ENCODE data around the gene TM7SF2.
"Not testable (repeated sequence)": the region's sequence is repeated elsewhere in the genome, so short reads cannot be mapped to it uniquely, and the experiment has no call there.

The TM7SF2 gene

GRCh38 chr11:65131417-65131776 is 19.7 kb downstream of the TM7SF2 start:
- DNase-seq: no peak

- DNase-seq: no peak
Observed at GRCh38 chr11:65131895-65132237, 20.2 kb downstream of the TM7SF2 start.

DNA sequence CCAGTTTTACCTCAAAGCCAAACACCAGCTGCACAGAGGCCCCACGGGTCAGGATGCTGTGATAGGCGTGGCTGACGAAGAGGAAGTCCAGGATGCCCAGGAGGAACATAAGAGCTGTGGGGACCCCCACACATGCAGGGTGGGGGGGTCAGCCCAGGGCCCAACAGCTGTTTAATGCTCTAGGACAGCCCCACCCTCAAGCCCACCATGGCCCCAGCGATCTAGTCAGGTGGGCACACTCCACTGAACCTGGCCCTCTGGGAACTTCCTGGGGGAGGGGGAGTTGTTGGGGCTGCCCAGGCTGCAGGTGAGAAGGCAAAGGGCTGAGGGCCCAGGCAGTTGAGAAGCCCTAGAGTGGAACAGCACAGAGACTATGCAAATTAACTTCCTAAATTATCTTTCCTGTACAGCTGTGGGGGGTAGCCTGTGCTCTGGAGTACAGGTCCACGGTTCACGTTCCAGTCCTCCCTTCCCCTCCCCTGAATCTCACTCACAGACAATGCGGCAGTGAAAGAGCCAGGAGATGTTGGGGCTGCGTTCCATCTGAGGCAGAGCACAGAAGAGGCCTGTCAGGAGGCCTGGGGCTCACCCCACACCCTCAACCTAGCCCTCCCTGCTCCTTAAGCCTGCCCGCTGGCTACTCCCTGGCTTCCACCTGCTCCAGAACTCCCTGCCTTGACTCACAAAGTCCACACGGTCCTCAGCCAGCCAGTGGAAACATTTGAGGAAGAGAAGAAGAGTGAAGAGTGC is 20.7 kb downstream of the TM7SF2 start:
- no peak for DNase-seq

- peak; percentile 54 for DNase-seq
Observed at GRCh38 chr11:65132988-65133700, 21.5 kb downstream of the TM7SF2 start.

GRCh38 chr11:65133724-65134123 is 22.1 kb downstream of the TM7SF2 start:
- DNase-seq: no peak

- DNase-seq: peak; percentile 93
Observed at GRCh38 chr11:65134240-65134951, 22.7 kb downstream of the TM7SF2 start, which contains the start of gene SYVN1. Gene SYVN1, minus strand, starts transcription at chr11:65134519. Its CDS starts 918 bp downstream, at chr11:65133601.

DNA sequence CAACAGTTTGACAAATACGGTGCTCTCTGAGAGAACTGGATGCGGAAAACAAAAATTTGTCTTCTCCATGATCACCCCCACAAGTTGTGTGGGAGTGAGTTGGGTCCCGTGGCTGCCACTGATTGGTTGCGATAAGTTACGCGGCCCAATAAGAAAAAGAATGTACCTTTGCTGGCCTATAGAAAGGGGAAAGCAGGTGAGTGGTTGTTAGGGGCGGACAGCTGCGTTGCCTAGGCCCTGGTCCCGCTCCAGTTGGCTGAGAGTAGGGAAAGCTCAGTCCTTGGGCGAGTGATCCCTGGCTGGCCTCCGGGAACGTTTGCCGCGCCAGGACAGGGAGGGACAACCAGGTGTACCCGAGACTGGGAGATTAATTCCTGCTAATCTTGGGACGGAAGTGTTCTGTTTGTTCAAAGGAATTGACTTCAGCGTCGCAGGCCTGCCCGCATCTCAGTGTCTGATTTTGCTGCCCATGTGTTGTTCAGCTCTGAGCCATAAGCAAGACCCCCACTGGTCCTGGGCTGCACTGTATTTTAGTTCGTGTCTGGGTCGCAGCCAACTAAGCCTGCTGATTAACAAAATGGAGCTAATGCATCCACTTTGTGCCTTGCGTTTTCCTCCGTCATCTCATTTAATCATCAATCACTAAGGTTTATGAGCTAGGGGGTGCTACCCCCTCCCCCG is 23.4 kb downstream of the TM7SF2 start:
- DNase-seq: peak; percentile 96

DNA sequence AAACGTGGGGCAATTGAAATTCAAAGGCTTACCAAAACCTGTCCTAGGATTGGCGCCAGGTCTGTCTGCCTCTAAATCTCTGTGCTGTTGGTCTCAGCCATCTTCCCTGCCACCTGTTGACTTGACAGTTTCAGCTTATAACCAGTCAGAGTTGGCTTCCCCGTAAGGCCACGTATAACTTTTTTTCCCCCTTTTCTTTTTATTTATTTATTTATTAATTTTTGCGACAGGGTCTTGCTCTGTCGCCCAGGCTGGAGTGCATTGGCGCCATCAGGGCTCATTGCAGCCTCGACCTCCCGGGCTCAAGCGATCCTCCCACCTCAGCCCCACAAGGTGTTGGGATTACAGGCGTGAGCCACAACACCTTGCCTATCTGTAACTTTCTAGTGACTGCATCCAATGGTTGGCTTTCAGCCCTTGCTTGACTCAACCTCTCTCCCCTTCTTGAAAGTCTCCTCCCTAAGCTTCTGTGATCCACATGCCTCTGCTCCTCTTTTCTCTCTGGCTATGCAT is 24.0 kb downstream of the TM7SF2 start:
- DNase-seq: no peak

DNA sequence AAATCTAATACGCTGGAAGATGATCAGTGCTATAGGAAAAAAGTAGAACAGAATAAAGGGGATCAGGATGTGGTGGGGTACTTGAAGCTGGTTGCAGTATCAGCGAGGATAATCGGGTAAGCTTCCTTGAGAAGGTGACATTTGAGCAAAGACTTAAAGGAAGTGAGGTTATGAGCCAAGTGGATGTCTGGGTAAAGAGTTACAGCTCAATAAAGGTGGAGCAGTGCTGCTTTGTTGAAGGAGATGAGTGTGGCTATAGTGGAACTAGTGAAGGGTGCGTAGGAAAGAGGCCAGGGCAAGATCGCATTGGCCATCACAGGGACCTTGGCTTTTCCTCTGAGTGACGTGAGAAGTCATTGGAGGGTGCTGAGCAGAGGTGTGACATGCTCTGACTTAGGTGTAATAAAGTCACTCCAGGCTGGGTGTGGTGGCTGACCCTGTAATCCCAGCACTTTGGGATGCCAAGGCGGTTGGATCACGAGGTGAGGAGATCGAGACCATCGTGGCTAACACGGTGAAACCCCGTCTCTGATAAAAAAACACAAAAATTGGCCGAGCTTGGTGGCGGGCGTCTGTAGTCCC is 24.9 kb downstream of the TM7SF2 start:
- no peak for DNase-seq

GRCh38 chr11:65141896-65142494 is 30.3 kb downstream of the TM7SF2 start:
- DNase-seq: no peak

GRCh38 chr11:65147352-65148075 is 35.8 kb downstream of the TM7SF2 start:
- DNase-seq: no peak

- no peak for DNase-seq
Observed at GRCh38 chr11:65148657-65149056, 37.0 kb downstream of the TM7SF2 start.

DNA sequence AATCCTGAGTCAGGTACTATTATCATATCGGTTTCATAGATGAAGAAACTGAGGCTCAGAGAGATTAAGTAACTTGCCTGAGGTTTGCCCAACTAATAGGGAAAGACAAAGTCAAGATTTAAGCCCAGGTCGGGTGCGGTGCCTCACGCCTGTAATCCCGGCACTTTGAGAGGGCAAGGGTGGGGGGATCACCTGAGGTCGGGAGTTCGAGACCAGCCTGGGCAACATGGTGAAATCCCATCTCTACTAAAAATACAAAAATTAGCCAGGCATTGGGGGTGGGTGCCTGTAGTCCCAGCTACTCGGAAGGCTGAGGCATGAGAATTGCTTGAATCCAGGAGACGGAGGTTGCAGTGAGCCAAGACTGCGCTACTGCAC is 38.4 kb downstream of the TM7SF2 start:
- not testable (repeated sequence) for DNase-seq

DNA sequence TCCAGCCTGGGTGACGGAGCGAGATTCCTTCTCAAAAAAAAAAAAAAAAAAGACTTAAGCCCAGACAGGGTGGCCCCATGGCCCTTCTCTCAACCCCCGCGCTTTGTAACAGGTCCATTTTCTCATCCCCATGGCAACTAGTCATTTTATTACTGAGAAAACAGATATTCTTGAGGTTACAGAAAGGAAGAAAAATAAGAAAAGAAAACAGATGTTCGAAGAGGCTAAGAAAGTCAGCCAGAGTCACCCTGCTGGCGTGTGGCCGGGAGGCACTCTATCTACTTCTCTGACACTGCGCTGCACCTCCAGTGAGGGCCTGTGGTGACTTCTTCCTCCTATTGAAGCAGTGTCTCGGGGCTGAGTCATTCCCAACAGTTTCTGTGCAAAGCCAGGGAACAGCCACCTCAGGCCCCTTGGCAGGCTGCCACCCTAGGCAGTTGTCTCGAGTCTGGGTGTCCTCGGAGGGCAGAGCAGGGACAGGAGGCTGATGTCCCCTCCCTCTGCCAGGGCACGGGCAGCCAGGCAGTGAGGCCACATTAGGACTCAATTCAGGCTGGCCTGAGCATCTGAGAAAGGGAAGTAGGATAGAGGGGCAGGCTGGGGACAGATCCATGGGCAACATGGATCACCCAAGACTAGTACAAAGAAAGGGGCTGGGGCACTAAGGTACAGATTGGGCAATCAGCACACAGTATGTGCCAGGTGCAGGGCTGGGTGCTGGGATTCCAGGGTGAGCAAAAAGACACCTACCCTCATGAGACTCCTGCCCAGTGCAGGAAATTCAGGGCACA is 39.0 kb downstream of the TM7SF2 start:
- peak; percentile 22 for DNase-seq

- no peak for DNase-seq
Observed at GRCh38 chr11:65151331-65151899, 39.7 kb downstream of the TM7SF2 start.

GRCh38 chr11:65152122-65152521 is 40.5 kb downstream of the TM7SF2 start:
- DNase-seq: no peak

- DNase-seq: no peak
Observed at GRCh38 chr11:65156256-65156655, 44.6 kb downstream of the TM7SF2 start.

- DNase-seq: no peak
Observed at GRCh38 chr11:65156926-65157325, 45.3 kb downstream of the TM7SF2 start.

- no peak for DNase-seq
Observed at GRCh38 chr11:65157336-65157735, 45.7 kb downstream of the TM7SF2 start.

DNA sequence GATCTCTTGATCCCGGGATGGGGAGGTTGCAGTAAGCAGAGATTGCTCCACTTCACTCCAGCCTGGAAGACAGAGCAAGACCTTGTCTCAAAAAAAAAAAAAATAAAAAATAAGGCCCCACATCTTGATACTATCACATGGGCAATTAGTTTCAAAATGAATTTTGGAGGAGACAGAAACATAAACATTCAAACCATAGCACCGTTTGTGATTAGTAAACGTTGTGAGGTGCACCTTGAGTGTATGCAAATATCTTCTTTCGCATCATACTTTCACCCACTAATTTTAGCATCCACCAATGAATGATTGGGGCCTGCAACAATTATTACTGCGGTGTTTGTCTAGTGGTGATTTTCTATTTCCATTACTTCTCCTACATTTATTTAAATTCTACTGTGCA is 47.3 kb downstream of the TM7SF2 start:
- DNase-seq: no peak
